GM19438 (cell line): ENCODE results near the gene MAEL.
"Not testable (repeated sequence)": the region's sequence is repeated elsewhere in the genome, so short reads cannot be mapped to it uniquely, and the experiment has no call there.

ENCODE experiments used
- ATAC-seq: cut with Tn5 transposase; IDR thresholded peaks from one replicate; pipeline ENCODE4 v1.9.1; 2021; ENCODE audit warnings: low read depth; ENCODE audit not compliant: unreplicated experiment

The MAEL gene

GRCh38 chr1:166975361-166976129 is 13.5 kb upstream of the MAEL start, which contains the start of gene ILDR2:
Gene ILDR2 (minus strand): TSS chr1:166975540. CDS start chr1:166975268, 272 bp downstream.
- peak; percentile 63 for ATAC-seq

- ATAC-seq, result no peak
Measured at GRCh38 chr1:166977951-166978350, 11.1 kb upstream of the MAEL start.

GRCh38 chr1:166978821-166979220 is 10.3 kb upstream of the MAEL start:
- ATAC-seq, result no peak

GRCh38 chr1:166980383-166980782 is 8.7 kb upstream of the MAEL start:
- no peak for ATAC-seq

GRCh38 chr1:166980818-166981217 is 8.3 kb upstream of the MAEL start:
- ATAC-seq, result no peak

GRCh38 chr1:166981589-166981988 is 7.5 kb upstream of the MAEL start:
- no peak for ATAC-seq

- ATAC-seq, result peak; percentile 58
Measured at GRCh38 chr1:166999075-166999474, 10.0 kb downstream of the MAEL start.

- peak; percentile 86 for ATAC-seq
Measured at GRCh38 chr1:166999500-167000055, 10.5 kb downstream of the MAEL start.

- ATAC-seq, result no peak
Measured at GRCh38 chr1:167000546-167000945, 11.5 kb downstream of the MAEL start.

GRCh38 chr1:167002354-167002753 is 13.3 kb downstream of the MAEL start:
- no peak for ATAC-seq

GRCh38 chr1:167003711-167004110 is 14.6 kb downstream of the MAEL start:
- no peak for ATAC-seq

GRCh38 chr1:167011560-167012191 is 22.6 kb downstream of the MAEL start:
- no peak for ATAC-seq

GRCh38 chr1:167012570-167012969 is 23.5 kb downstream of the MAEL start:
- ATAC-seq, result no peak

- ATAC-seq, result no peak
Measured at GRCh38 chr1:167013108-167013929, 24.2 kb downstream of the MAEL start.

- ATAC-seq, result no peak
Measured at GRCh38 chr1:167016100-167016750, 27.1 kb downstream of the MAEL start.

- ATAC-seq, result peak; percentile 94
Measured at GRCh38 chr1:167022384-167022783, 33.3 kb downstream of the MAEL start.

- not testable (repeated sequence) for ATAC-seq
Measured at GRCh38 chr1:167029553-167029952, 40.5 kb downstream of the MAEL start.

- ATAC-seq, result no peak
Measured at GRCh38 chr1:167033646-167034045, 44.6 kb downstream of the MAEL start.

- ATAC-seq, result peak; percentile 100
Measured at GRCh38 chr1:167043752-167044488, 54.8 kb downstream of the MAEL start.

GRCh38 chr1:167051907-167052306 is 62.8 kb downstream of the MAEL start:
- ATAC-seq, result no peak
